Measurements from ENCODE around the gene DNLZ. TPM values are rescaled to one million over a fixed set of nuclear protein-coding genes. Genes with fewer than 3 reads are reported as not detected.
A peak's percentile ranks its signal among the peaks of the same experiment; 100 is the strongest.

DNLZ gene
- total RNA-seq, 1 donor from 2014 or later, result 15.5 TPM

GRCh38 chr9:136314056-136314416 is 49.5 kb downstream of the DNLZ start:
- H3K36me3 ChIP-seq, result no peaks in the 10 kb centered on the region
- intact Hi-C loops (cut with DNase I), result no loop called here
- no peaks in the 10 kb centered on the region for H3K4me1 ChIP-seq
- TF ChIP-seq, protein P1, sequence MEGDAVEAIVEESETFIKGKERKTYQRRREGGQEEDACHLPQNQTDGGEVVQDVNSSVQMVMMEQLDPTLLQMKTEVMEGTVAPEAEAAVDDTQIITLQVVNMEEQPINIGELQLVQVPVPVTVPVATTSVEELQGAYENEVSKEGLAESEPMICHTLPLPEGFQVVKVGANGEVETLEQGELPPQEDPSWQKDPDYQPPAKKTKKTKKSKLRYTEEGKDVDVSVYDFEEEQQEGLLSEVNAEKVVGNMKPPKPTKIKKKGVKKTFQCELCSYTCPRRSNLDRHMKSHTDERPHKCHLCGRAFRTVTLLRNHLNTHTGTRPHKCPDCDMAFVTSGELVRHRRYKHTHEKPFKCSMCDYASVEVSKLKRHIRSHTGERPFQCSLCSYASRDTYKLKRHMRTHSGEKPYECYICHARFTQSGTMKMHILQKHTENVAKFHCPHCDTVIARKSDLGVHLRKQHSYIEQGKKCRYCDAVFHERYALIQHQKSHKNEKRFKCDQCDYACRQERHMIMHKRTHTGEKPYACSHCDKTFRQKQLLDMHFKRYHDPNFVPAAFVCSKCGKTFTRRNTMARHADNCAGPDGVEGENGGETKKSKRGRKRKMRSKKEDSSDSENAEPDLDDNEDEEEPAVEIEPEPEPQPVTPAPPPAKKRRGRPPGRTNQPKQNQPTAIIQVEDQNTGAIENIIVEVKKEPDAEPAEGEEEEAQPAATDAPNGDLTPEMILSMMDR (IDR thresholded peaks at IDR 0.05), result no peak
- no peaks in the 10 kb centered on the region for H3K9me3 ChIP-seq
- H3K27me3 ChIP-seq, result peaks cover 13% of the 10 kb centered on the region
- ATAC-seq (no peak), DNase-seq (no peak)
- no peak overlapping the region for H3K4me3 ChIP-seq
- no peak overlapping the region for H3K27ac ChIP-seq

DNA sequence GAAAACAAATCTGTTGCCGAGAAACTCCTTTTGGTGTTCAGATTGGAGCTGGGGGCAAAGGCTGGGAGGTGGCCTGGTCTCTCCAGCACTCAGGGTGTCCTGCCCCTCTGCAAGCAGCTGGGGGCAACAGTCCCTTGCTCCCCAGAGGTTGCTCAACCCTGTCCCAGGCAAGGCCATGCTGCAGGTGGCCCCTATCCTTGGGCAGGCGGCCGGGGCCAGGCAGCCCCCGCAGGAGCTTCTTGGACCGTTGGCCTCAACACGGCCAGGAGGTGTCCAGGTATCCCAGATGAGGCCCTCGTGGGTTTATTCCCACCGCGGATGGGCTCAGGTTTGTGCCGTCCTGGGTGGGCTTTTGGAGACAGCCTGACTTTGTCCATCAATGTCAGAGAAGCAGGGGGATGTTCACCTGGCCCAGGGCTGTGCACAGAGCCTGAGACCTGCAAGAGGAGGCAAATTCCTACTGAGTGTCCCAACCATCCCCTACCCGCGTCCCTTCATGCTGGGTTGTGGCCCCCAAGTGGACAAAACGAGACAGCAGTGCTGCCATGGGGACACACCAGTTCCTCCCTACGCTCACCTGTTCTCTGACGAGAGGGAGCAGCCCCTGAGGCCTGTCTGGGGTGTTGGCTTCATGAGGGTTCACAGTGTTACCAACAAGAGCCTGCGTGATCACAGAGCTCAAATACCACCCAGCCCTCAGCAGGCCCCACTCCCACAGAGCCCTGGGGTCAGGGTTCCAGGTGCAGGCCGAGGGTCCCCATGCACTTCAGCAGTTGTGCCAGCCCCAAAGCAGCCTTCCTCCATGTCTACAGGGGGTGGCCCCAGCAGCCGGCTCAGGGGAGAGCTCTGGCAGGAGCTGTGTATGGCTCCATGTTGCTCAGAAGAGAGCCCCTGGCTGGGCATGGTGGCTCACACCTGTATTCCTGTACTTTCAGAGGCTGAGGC is 50.2 kb downstream of the DNLZ start:
- no peaks in the 10 kb centered on the region for H3K4me1 ChIP-seq
- no peaks in the 10 kb centered on the region for H3K9me3 ChIP-seq
- no peak overlapping the region for H3K27ac ChIP-seq
- no peak for ATAC-seq
- peaks cover 13% of the 10 kb centered on the region for H3K27me3 ChIP-seq
- intact Hi-C loops (cut with DNase I), result no loop called here
- no peak overlapping the region for H3K4me3 ChIP-seq
- H3K36me3 ChIP-seq, result no peaks in the 10 kb centered on the region
- DNase-seq, result no peak
- TF ChIP-seq, protein P1 (IDR thresholded peaks at IDR 0.05), result no peak

DNA sequence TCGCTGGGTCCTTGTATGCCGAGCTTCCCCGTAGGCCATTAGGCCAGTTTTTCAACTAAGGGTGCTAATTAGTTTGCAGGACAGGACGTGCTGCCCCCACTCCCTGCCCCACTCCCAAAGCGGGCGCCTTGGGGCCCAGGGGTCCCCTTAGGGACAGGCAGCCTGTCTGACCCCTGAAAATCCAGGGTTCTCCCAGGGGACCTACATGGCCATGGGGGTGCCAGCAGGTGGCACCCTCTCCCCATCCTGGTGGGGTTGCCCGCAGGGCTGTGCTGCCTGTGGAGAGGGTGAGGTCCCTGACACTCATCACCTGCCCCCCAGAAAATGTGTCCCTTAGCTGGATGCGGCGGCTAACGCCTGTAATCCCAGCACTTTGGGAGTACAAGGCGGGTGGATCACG is 51.1 kb downstream of the DNLZ start:
- no peaks in the 10 kb centered on the region for H3K36me3 ChIP-seq
- no peaks in the 10 kb centered on the region for H3K4me1 ChIP-seq
- no peaks in the 10 kb centered on the region for H3K9me3 ChIP-seq
- H3K4me3 ChIP-seq, result no peak overlapping the region
- peak; percentile 68 for ATAC-seq
- TF ChIP-seq, protein P1 (IDR thresholded peaks at IDR 0.05), result peak; percentile 65
- DNase-seq, result no peak
- intact Hi-C loops (cut with DNase I), result no loop called here
- H3K27me3 ChIP-seq, result peaks cover 13% of the 10 kb centered on the region
- no peak overlapping the region for H3K27ac ChIP-seq

DNA sequence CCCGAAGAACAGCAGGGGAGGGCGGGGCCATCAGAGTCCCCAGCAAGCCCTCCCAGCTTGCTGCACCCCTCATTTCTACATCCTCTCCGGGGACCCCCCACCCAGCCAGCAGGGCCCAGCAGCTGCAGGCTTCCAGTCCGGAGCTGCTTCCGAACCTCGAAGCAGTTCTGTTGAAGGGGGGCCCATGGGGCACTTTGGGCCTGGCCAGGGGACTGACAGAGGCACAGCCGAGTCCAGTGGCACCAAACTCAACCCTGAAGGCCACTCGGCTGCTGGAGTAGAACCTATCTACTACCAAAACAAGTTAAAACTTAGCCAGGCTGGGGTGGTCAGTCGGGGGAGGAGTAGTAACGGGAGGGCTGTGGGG is 51.6 kb downstream of the DNLZ start:
- Histone ChIP-seq H3K36me3 (no peaks in the 10 kb centered on the region), H3K4me1 (no peaks in the 10 kb centered on the region), H3K9me3 (no peaks in the 10 kb centered on the region), H3K4me3 (no peak overlapping the region), H3K27ac (no peak overlapping the region), H3K27me3 (peaks cover 13% of the 10 kb centered on the region)
- no peak for DNase-seq
- intact Hi-C loops (cut with DNase I), result no loop called here
- TF ChIP-seq, protein P1 (IDR thresholded peaks at IDR 0.05), result no peak
- no peak for ATAC-seq

GRCh38 chr9:136311051-136312008 is 52.2 kb downstream of the DNLZ start:
- TF ChIP-seq, protein P1 (IDR thresholded peaks at IDR 0.05), result no peak
- Histone ChIP-seq H3K36me3 (no peaks in the 10 kb centered on the region), H3K4me1 (no peaks in the 10 kb centered on the region), H3K4me3 (no peak overlapping the region), H3K27me3 (peaks cover 13% of the 10 kb centered on the region), H3K9me3 (no peaks in the 10 kb centered on the region), H3K27ac (no peak overlapping the region)
- DNase-seq (no peak), ATAC-seq (no peak)
- intact Hi-C loops (cut with DNase I), result no loop called here
